GM18526 (cell line): ENCODE data around the gene TMEM80.

Experiments
- POLR2A ChIP-seq: IDR thresholded peaks from 3 replicates; pipeline ENCODE4 v1.6.1; 2011; ENCODE audit not compliant: insufficient read length; ENCODE audit errors: extremely low read depth

TMEM80 gene

DNA sequence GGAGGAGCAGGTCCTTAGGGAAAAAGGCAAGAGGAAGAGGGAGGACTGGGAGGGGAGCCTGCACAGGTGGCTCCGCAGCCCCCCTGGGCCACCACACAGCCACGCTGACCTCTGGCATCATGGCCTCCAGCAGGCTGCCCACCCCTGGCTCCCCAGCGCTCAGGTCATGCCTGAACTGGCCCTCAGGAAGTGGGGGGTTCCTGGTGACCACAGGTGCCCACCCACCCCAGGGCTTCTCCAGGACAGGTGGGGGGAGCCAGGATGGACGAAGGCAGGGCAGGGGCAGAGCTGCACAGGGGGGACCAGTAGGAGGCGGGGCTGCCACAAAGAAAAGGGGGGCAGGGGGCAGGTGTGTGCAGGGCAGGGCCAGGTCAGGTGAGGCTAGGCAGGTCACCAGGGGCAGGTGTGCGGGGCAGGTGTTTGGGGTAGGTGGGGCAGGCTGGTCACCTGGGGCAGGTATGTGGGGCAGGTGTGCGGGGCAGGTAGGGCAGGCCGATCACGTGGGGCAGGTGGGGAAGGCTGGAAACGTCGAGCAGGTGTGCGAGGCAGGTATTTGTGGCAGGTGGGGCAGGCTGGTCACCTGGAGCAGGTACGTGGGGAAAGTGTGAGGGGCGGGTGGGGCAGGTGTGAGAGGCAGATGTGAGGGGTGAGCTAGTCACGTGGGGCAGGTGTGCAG, 1.6 kb upstream of the TMEM80 start:
- TF ChIP-seq POLR2A = no peak

DNA sequence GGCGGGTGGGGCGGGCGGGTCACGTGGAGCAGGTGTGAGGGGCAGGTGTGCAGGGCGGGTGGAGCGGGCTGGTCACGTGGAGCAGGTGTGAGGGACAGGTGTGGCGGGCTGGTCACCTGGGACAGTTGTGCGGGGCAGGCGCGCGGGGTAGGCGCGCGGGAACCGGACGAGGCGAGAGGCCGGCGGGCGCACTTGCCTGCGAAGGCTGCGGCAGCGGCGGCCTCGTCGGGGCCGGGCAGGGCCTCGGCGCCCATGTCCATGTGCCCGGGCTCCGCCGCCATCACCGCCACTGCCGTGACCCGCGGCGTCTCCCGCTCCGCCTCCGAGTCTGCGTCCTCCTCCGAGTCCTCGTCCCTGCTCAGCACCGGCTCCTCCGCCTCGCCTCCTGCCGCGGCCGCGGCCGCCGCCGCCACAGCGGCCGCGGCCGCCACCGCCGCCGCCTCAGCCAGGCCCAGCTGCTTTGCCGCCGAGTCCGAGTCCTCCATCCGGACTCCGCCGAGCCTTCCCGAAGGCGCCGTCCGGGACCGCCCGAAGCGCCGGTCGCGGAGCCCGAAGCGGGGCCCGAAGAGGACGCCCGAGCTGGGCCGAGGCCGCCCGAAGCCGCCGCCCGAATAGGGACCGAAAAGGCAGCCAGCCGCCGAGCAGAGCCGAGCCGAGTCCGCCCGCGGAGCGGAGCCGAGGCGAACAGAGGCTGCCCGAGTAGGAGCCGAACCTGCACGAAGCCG, 891 bp upstream of the TMEM80 start, which contains the start of gene DEAF1:
DEAF1 (minus strand) TSS at position 660 of the 725 bp plus-strand sequence; CDS start at position 485, 175 bp downstream.
- no peak for TF ChIP-seq POLR2A

DNA sequence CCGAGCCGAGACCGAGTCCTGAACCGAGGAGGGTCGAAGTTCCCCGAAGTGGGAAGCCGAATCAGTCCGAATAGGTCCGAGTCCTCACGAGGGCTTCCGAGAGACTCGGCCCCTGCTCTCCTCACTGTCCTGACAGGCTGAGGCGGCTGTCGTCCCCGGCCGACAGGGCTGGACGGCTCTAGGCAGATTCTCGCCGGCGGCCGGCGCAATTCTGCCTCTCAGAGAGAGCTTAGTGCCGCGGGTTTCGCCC, 403 bp upstream of the TMEM80 start:
- TF ChIP-seq POLR2A = no peak

GRCh38 chr11:696955-697491, 1.4 kb downstream of the TMEM80 start:
- no peak for TF ChIP-seq POLR2A

DNA sequence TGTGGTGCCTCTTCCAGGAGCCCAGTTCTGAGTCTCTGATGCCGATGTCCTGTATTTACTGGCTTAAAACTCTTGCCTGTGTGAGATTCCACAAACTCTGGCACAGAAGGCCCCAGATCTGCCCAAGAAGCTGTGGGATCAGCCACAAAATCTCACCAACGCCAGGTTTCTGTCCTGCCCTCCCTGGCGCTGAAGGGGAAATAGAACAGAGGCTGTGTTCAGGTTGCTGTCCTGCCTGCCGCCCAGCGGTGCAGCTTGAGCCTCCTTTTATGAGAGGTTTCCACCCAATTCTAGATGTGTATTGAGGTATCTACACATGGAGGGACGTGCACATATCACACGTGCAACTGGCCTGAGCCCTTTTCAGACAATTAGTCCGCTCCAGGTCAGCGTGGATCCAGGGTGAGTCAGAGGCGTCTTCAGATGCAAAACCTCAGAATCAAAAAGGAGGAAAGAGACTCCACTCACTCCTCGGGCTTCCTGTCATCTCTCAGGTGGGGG, 2.2 kb downstream of the TMEM80 start:
- no peak for TF ChIP-seq POLR2A

GRCh38 chr11:698493-699115, 3.0 kb downstream of the TMEM80 start:
- no peak for TF ChIP-seq POLR2A

GRCh38 chr11:699116-699508, 3.5 kb downstream of the TMEM80 start:
- no peak for TF ChIP-seq POLR2A

DNA sequence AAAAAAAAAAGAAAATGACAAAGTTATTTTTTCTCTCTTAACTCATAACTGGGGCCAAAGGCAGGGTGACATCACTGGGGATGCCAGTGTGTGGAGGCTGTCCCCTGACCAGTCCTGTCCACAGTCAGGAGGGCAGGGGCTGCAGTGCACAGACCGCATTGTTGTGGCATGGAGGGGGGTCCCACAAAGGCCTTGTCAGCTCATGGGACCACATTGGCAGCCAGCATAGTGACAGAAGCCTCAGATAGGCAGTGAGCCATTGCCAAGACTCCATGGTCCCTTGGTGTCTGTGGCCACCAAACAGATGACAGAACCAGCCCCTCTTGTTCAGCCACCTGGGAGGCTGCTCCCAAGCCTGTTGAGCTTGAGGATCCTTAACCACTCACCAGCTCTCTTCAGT, 4.1 kb downstream of the TMEM80 start:
- no peak for TF ChIP-seq POLR2A

DNA sequence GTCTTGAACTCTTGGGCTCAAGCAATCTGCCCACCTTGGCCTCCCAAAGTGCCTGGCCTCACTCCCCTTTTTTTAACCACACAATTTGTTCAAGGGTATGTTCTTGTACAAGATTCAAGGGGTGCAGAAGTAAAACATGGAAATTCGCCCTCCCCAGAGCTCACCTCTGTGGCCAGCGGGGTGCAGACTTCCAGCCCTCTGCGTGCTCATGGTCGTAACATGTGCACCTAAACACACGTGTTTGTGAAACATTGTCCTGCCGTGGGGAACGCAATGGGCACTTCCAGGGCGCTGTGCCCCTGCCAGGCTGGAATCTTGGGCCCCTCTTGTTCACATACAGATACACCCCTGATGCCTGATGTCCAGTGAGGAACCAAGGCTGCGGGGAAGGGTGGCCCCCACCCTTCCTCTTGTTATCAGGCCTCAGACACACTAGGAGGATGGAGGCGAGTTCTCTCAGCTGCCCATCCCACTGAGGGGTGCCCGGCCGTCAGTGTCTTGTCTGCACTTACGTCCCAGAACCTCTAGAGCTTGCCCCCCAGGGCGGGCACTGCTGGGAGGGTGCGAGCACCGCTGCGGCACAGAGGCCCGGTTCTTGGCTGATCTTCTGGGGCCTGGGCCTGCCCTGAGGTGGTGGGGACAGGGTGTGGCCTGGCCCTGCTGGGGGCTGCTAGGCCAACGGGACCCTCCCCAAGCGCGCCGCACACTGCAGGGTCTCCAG, 6.3 kb downstream of the TMEM80 start:
- no peak for TF ChIP-seq POLR2A

DNA sequence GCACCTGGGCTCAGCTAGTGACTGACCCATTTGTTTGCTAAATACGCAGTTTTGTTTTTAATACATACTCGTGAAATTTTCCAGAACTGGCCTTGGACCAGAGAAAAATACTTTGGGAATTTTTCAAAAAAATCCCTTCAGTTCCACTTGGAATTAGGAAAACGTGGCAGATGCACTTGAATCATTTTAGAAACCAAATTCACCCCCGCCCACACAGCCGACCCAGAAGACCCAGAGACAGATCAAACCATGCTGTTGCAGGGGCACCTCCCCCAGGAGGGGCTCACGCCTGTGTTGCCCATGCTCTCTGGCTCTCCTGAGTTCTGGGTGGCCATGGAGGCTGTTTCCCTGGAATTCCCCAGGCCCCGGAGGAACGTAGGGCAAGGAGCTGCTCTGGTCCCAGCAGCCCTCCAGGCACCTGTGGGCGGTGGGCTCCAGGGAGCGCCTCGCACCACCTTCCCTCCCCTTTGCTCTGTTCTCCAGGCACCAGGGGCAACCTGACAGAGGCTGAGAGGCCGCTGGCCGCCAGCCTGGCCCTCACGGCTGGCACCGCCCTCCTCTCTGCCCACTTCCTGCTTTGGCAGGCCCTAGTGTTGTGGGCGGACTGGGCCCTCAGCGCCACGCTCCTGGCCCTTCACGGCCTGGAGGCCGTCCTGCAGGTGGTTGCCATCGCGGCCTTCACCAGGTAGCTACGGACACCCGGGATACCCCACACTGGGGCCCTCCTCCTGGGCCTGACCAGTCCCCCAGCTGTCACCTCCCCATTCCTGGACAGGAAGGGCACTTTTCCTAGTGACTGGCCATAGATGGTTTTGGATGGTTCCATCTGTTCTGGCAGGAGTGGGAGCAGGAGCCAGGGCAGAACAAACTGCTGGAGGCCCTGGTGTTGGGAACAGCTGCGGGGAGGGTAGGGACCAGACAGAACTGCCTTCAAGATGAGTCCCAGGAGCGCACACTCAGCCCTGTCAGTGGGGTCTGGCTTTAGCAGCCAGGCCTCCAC, 7.1 kb downstream of the TMEM80 start:
- no peak for TF ChIP-seq POLR2A

DNA sequence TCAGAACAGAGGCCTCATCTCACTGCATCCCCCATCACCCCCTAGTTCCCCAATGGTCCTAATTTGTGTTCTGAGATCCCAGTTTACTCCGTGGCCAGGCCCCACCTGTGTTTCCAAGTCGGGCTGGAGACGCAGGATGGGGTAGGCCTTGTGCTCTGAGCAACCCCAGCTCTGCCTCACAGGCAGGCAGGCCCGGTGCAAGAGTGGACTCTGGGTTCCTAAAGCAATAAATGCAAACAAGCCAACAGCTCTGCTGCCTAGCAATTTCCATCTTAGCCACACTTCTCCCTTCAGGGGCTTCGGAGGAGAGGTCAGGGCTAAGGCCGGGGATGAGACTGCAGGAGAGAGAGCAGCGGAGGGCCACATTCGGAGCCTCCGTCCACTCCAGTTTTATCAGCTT, 7.9 kb downstream of the TMEM80 start:
- TF ChIP-seq POLR2A = no peak

- TF ChIP-seq POLR2A = no peak
Observed at GRCh38 chr11:704228-704674, 8.6 kb downstream of the TMEM80 start.

DNA sequence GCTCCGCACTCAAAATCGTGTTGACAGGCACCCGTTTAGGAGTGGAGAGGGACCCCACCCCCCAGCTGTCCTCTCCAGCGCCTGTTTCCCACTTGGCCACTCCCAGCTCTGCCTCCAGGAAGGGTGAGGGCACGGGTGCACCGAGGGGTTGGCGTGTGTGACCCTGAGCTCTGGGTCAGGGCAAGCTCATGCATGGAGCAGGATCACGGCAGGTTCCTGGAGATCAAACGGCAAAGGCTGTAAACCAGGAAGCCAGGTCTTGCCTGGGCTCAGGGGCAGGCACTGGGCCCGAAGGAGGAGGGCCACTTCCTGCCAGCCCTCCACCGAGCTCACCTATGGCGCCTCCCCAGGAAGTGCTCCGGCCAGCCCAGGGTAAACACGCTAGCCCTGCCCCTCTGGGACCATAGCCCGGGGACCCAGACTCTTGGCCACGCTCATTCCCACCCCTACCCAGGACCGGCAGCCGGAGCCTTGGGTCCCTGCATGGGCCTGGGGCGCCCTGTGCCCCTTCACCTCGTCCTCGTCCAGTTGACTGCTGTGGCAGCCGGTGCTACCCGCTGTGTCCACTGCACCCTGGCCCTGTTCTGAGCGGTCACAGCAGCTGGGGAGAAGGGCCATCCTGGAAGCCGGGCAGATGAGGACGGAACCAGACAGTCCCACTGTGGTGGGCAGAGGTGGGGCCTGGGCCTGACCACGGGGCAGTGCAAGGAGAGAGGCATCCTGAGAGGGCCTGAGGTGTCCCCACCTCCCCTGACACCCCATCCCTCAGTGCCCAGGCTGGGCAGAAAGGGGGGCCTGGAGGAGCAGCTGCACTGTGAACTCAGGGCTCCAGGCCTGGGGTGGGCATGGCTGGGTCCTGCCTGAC, 9.4 kb downstream of the TMEM80 start:
- no peak for TF ChIP-seq POLR2A
